ENCODE measurements around the gene LPP. TPM values are rescaled to one million over a fixed set of nuclear protein-coding genes. Genes with fewer than 3 reads are reported as not detected.

Gene LPP
- total and polyA plus RNA-seq, 2 donors (not counting 1 experiment from before 2014, with no cell fraction given) = 7.6 to 81.7 TPM

DNA sequence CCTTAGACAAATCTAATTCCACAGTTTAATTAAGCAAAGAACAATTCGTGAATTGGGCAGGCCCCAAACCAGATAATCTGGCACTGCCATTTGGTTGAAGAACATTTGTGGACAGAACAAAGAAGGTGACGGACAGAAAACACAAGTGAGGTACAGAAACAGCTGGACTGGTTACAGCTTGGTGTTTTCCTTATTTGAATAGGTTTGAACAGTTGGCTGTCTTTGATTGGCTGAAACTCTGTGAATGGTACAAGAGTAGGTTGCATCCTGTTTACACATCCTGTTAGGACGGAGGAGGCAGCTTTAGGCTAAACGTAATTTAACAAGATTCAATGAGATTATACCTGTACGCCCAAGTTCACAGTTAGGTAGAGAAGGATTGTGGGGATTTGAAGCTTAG lies 114.4 kb downstream of the LPP start:
- Histone ChIP-seq H4K20me1 (ENCODE audit: control insufficient read depth, insufficient read depth, low read length, poor library complexity, severe bottlenecking) (no peaks in the 10 kb centered on the region), H3K27ac (ENCODE audit: low read length in 2 of 2) (no peak overlapping the region), H3K4me2 (replicated peaks; ENCODE audit: low read depth, low read length, poor library complexity, severe bottlenecking) (no peak overlapping the region), H3K4me1 (ENCODE audit: control insufficient read depth in 2 of 2, insufficient read depth in 2 of 2, low read length in 2 of 2) (peaks cover 14% of the 10 kb centered on the region in 2 donors), H3K79me2 (ENCODE audit: control insufficient read depth, insufficient read depth, low read length) (peaks cover 32% of the 10 kb centered on the region), H2AFZ (ENCODE audit: insufficient read depth, low read depth, low read length, poor library complexity, severe bottlenecking) (no peak overlapping the region), H3K36me3 (replicated peaks in 1 of 2; ENCODE audit: control extremely low read depth in 1 of 2, control insufficient read depth in 1 of 2, extremely low read depth in 1 of 2, insufficient read depth in 2 of 2, low read length in 1 of 2) (peaks cover 0 to 3% of the 10 kb centered on the region in 2 experiments), H3K9ac (ENCODE audit: low read length) (no peak overlapping the region), H3K27me3 (replicated peaks in 1 of 4; ENCODE audit: control extremely low read depth in 1 of 4, control insufficient read depth in 3 of 4, insufficient read depth in 4 of 4, low read length in 3 of 4) (no peaks in the 10 kb centered on the region), H3K9me3 (ENCODE audit: control extremely low read depth in 1 of 3, control insufficient read depth in 2 of 3, insufficient read depth in 1 of 3, low read length in 2 of 3) (no peaks in the 10 kb centered on the region), H3K4me3 (ENCODE audit: control extremely low read depth in 1 of 5, extremely low read depth in 1 of 5, insufficient read depth in 1 of 5, low read depth in 2 of 5, low read length in 4 of 5) (no peak overlapping the region)
- intact Hi-C loops (cut with micrococcal nuclease) = no loop called here
- H3K27ac Mint-ChIP-seq = no peak overlapping the region
- 100% methylated on average over 3 of the region's 5 CpGs for WGBS (ENCODE audit: insufficient coverage)
- DNase-seq (no peak), ATAC-seq (ENCODE audit: low read depth) (no peak)
- CTCF ChIA-PET = interaction anchor here (0.7 to 1.2 kb wide), 4 partner anchors 460 to 528 kb away, joined by 3 to 5 read pairs (median 4); no protein-coding TSS in a partner anchor
- POLR2A ChIA-PET = no interaction called here
- peaks cover 31% of the 10 kb centered on the region for H3K4me1 Mint-ChIP-seq
- TF ChIP-seq EZH2 (IDR thresholded peaks at IDR 0.05; ENCODE audit: borderline replicate concordance, insufficient read depth, low read depth, low read length, poor library complexity, severe bottlenecking) = no peak
- TF ChIP-seq, protein P1, sequence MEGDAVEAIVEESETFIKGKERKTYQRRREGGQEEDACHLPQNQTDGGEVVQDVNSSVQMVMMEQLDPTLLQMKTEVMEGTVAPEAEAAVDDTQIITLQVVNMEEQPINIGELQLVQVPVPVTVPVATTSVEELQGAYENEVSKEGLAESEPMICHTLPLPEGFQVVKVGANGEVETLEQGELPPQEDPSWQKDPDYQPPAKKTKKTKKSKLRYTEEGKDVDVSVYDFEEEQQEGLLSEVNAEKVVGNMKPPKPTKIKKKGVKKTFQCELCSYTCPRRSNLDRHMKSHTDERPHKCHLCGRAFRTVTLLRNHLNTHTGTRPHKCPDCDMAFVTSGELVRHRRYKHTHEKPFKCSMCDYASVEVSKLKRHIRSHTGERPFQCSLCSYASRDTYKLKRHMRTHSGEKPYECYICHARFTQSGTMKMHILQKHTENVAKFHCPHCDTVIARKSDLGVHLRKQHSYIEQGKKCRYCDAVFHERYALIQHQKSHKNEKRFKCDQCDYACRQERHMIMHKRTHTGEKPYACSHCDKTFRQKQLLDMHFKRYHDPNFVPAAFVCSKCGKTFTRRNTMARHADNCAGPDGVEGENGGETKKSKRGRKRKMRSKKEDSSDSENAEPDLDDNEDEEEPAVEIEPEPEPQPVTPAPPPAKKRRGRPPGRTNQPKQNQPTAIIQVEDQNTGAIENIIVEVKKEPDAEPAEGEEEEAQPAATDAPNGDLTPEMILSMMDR (IDR thresholded peaks at IDR 0.05) = no peak
- H3K4me3 Mint-ChIP-seq = no peak overlapping the region
- no peaks in the 10 kb centered on the region for H3K9me3 Mint-ChIP-seq (ENCODE audit: insufficient read depth)
- H3K27me3 Mint-ChIP-seq = no peaks in the 10 kb centered on the region

DNA sequence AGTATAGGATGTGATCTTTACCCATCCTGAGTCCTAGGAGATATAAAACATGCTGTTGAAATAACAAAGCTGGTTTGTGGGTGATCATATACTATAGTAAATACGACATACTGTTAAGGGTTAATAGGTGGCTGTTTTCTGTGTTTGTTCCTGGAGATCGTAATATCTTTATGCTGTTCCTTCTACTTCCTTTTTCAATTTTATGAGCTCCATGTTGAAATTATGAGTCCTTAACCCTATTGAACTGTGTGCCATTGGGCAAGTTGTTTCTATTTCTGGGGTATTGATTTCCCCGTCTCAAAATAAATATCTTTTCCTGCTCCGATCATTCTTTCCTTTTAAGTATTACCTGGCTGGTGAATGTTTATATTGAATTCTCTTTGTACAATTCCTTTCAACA lies 115.1 kb downstream of the LPP start:
- Histone ChIP-seq H3K36me3 (replicated peaks in 1 of 2; ENCODE audit: control extremely low read depth in 1 of 2, control insufficient read depth in 1 of 2, extremely low read depth in 1 of 2, insufficient read depth in 2 of 2, low read length in 1 of 2) (peaks cover 0 to 3% of the 10 kb centered on the region in 2 experiments), H3K4me3 (ENCODE audit: control extremely low read depth in 1 of 5, extremely low read depth in 1 of 5, insufficient read depth in 1 of 5, low read depth in 2 of 5, low read length in 4 of 5) (no peak overlapping the region), H2AFZ (ENCODE audit: insufficient read depth, low read depth, low read length, poor library complexity, severe bottlenecking) (no peak overlapping the region), H3K4me2 (replicated peaks; ENCODE audit: low read depth, low read length, poor library complexity, severe bottlenecking) (no peak overlapping the region), H3K9me3 (ENCODE audit: control extremely low read depth in 1 of 3, control insufficient read depth in 2 of 3, insufficient read depth in 1 of 3, low read length in 2 of 3) (no peaks in the 10 kb centered on the region), H3K4me1 (ENCODE audit: control insufficient read depth in 2 of 2, insufficient read depth in 2 of 2, low read length in 2 of 2) (peaks cover 14% of the 10 kb centered on the region in 2 donors), H3K27ac (ENCODE audit: low read length in 2 of 2) (no peak overlapping the region), H4K20me1 (ENCODE audit: control insufficient read depth, insufficient read depth, low read length, poor library complexity, severe bottlenecking) (no peaks in the 10 kb centered on the region), H3K27me3 (replicated peaks in 1 of 4; ENCODE audit: control extremely low read depth in 1 of 4, control insufficient read depth in 3 of 4, insufficient read depth in 4 of 4, low read length in 3 of 4) (no peaks in the 10 kb centered on the region), H3K79me2 (ENCODE audit: control insufficient read depth, insufficient read depth, low read length) (peaks cover 31% of the 10 kb centered on the region), H3K9ac (ENCODE audit: low read length) (no peak overlapping the region)
- ATAC-seq (ENCODE audit: low read depth) = no peak
- H3K9me3 Mint-ChIP-seq (ENCODE audit: insufficient read depth) = no peaks in the 10 kb centered on the region
- WGBS (ENCODE audit: insufficient coverage) = no CpG with 5 or more reads among the region's 4 CpGs
- ChIA-PET POLR2A (no interaction called here), CTCF (interaction anchor here (0.7 to 1.2 kb wide), 3 partner anchors 523 to 687 kb away, joined by 3 to 4 read pairs (median 3); no protein-coding TSS in a partner anchor)
- no peak for TF ChIP-seq EZH2 (IDR thresholded peaks at IDR 0.05; ENCODE audit: borderline replicate concordance, insufficient read depth, low read depth, low read length, poor library complexity, severe bottlenecking)
- TF ChIP-seq, protein P1 (IDR thresholded peaks at IDR 0.05) = no peak
- intact Hi-C loops (cut with micrococcal nuclease) = no loop called here
- H3K4me1 Mint-ChIP-seq = peaks cover 31% of the 10 kb centered on the region
- DNase-seq = no peak
- no peaks in the 10 kb centered on the region for H3K27me3 Mint-ChIP-seq
- no peak overlapping the region for H3K4me3 Mint-ChIP-seq
- H3K27ac Mint-ChIP-seq = no peak overlapping the region
